ENCODE data around the gene DHRS11.

Gene DHRS11

GRCh38 chr17:36592716-36593321 is 1.1 kb downstream of the DHRS11 start:
- CTCF ChIA-PET = interaction anchor here (1.2 to 1.8 kb wide), 4 partner anchors 8 to 47 kb away, joined by 4 to 6 read pairs (median 5); partner anchors contain the start of gene MRM1
- Histone ChIP-seq H3K36me3 (ENCODE audit: control insufficient read depth in 4 of 4, insufficient read depth in 4 of 4, low read length in 3 of 4) (peaks cover 0 to 32% (median 2%) of the 10 kb centered on the region in 4 experiments), H3K27me3 (replicated peaks in 2 of 5; ENCODE audit: control insufficient read depth in 4 of 5, insufficient read depth in 5 of 5, low read length in 4 of 5) (no peaks in the 10 kb centered on the region), H3K27ac (ENCODE audit: insufficient read depth in 1 of 2, low read depth in 1 of 2, low read length in 2 of 2, poor library complexity in 1 of 2, severe bottlenecking in 2 of 2) (no peak overlapping the region), H3K9me3 (ENCODE audit: control extremely low read depth in 1 of 5, control insufficient read depth in 4 of 5, insufficient read depth in 2 of 5, low read depth in 1 of 5, low read length in 4 of 5) (no peaks in the 10 kb centered on the region), H3K4me3 (ENCODE audit: control insufficient read depth in 1 of 7, extremely low read depth in 1 of 7, insufficient read depth in 4 of 7, low read depth in 2 of 7, low read length in 6 of 7) (peak overlapping the region in 6 of 7 experiments; percentile 59 to 83 (median 76)), H3K4me1 (ENCODE audit: control extremely low read depth in 1 of 4, control insufficient read depth in 4 of 4, insufficient read depth in 4 of 4, low read length in 3 of 4) (peaks cover 0 to 48% (median 17%) of the 10 kb centered on the region in 4 experiments)
- POLR2A ChIA-PET = interaction anchor here (0.6 kb wide), 2 partner anchors 32 to 46 kb away, joined by 3 read pairs; no protein-coding TSS in a partner anchor
- no peak for DNase-seq
- WGBS (ENCODE audit: insufficient coverage) = 42% methylated on average over 2 of the region's 4 CpGs

DNA sequence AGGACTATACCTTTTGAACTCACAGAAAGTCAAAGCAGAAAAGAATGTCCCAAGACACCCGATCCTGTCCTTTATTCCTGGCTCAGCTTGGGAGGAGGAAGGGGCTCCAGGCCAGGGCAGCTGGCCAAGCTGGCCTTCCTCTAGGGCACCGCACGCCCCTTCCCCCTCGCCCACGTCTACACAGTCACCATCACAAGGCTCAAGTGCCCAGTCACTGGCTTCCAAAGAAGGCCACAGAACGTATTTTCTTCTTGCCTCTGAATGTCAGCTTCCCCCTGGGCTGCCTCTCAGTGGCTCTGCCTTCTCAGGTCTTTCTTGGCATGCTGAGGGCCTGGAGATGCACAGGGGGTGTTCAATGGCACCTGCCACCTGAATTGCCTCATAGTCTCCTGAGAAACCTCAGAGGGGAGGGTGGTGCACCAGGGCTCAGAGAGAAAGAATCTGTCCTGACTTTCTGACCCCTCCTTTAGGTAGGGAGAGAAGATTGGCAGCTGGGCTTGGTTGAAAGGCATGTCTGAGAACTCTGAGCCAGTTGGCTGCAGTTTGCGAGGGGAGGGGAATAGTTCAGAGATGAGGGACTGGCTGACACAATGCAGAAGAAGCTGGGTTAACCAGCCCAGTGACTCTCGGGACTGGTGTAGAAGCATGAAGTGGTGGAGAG is 2.1 kb downstream of the DHRS11 start:
- no peak for DNase-seq
- Histone ChIP-seq H3K4me1 (ENCODE audit: control extremely low read depth in 1 of 4, control insufficient read depth in 4 of 4, insufficient read depth in 4 of 4, low read length in 3 of 4) (peaks cover 0 to 47% (median 17%) of the 10 kb centered on the region in 4 experiments), H3K4me3 (ENCODE audit: control insufficient read depth in 1 of 7, extremely low read depth in 1 of 7, insufficient read depth in 4 of 7, low read depth in 2 of 7, low read length in 6 of 7) (no peak overlapping the region), H3K27ac (ENCODE audit: insufficient read depth in 1 of 2, low read depth in 1 of 2, low read length in 2 of 2, poor library complexity in 1 of 2, severe bottlenecking in 2 of 2) (no peak overlapping the region), H3K9me3 (ENCODE audit: control extremely low read depth in 1 of 5, control insufficient read depth in 4 of 5, insufficient read depth in 2 of 5, low read depth in 1 of 5, low read length in 4 of 5) (no peaks in the 10 kb centered on the region), H3K27me3 (replicated peaks in 2 of 5; ENCODE audit: control insufficient read depth in 4 of 5, insufficient read depth in 5 of 5, low read length in 4 of 5) (no peaks in the 10 kb centered on the region), H3K36me3 (ENCODE audit: control insufficient read depth in 4 of 4, insufficient read depth in 4 of 4, low read length in 3 of 4) (peaks cover 0 to 26% (median 0%) of the 10 kb centered on the region in 4 experiments)
- ChIA-PET CTCF (interaction anchor here (1.3 to 1.8 kb wide), 2 partner anchors 9 to 48 kb away, joined by 4 to 6 read pairs; no protein-coding TSS in a partner anchor), POLR2A (interaction anchor here (0.7 kb wide), 1 partner anchor 11 kb away, joined by 3 read pairs; no protein-coding TSS in a partner anchor)
- WGBS (ENCODE audit: insufficient coverage) = 100% methylated on average over 2 of the region's 8 CpGs

DNA sequence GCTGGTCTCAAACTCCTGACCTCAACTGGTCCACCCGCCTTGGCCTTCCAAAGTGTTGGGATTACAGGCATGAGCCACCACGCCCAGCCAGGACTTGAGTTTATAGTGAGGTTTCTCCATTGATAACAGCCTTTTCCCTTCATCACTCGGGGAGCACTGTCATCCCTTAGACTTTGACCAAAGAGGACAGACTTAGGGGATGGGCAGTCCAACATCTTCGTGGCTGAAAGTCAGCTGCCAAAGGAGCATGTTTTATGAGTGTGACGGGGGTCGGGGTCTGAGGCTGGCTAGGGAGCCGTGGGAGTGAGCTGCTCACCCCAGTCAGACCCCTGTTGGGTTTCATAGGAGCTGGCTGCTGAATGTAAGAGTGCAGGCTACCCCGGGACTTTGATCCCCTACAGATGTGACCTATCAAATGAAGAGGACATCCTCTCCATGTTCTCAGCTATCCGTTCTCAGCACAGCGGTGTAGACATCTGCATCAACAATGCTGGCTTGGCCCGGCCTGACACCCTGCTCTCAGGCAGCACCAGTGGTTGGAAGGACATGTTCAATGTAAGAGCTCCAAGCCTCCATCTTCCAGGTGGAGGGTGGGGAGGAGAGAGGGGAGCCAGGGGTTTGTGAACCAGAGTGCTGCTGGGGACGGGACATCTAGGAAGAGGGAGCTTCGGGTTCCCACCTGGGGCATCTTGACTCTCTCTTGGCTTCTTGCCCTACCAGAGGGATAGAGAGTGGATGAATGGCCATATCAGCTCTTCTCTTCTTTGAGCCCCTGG is 3.1 kb downstream of the DHRS11 start:
- DNase-seq = no peak
- peaks cover 0 to 25% (median 0%) of the 10 kb centered on the region in 4 experiments for H3K36me3 ChIP-seq (ENCODE audit: control insufficient read depth in 4 of 4, insufficient read depth in 4 of 4, low read length in 3 of 4)
- H3K9me3 ChIP-seq (ENCODE audit: control extremely low read depth in 1 of 5, control insufficient read depth in 4 of 5, insufficient read depth in 2 of 5, low read depth in 1 of 5, low read length in 4 of 5) = no peaks in the 10 kb centered on the region
- 64% methylated on average over 9 of the region's 13 CpGs for WGBS (ENCODE audit: insufficient coverage)
- no peaks in the 10 kb centered on the region for H3K27me3 ChIP-seq (replicated peaks in 2 of 5; ENCODE audit: control insufficient read depth in 4 of 5, insufficient read depth in 5 of 5, low read length in 4 of 5)
- ChIA-PET CTCF (interaction anchor here (0.5 to 1.6 kb wide), 5 partner anchors 9 to 452 kb away, joined by 3 to 6 read pairs (median 4); no protein-coding TSS in a partner anchor), POLR2A (no interaction called here)
- peaks cover 0 to 38% (median 17%) of the 10 kb centered on the region in 4 experiments for H3K4me1 ChIP-seq (ENCODE audit: control extremely low read depth in 1 of 4, control insufficient read depth in 4 of 4, insufficient read depth in 4 of 4, low read length in 3 of 4)
- no peak overlapping the region for H3K4me3 ChIP-seq (ENCODE audit: control insufficient read depth in 1 of 7, extremely low read depth in 1 of 7, insufficient read depth in 4 of 7, low read depth in 2 of 7, low read length in 6 of 7)
- no peak overlapping the region for H3K27ac ChIP-seq (ENCODE audit: insufficient read depth in 1 of 2, low read depth in 1 of 2, low read length in 2 of 2, poor library complexity in 1 of 2, severe bottlenecking in 2 of 2)

- DNase-seq = no peak
- peaks cover 0 to 28% (median 0%) of the 10 kb centered on the region in 4 experiments for H3K36me3 ChIP-seq (ENCODE audit: control insufficient read depth in 4 of 4, insufficient read depth in 4 of 4, low read length in 3 of 4)
- H3K4me3 ChIP-seq (ENCODE audit: control insufficient read depth in 1 of 7, extremely low read depth in 1 of 7, insufficient read depth in 4 of 7, low read depth in 2 of 7, low read length in 6 of 7) = no peak overlapping the region
- no peak overlapping the region for H3K27ac ChIP-seq (ENCODE audit: insufficient read depth in 1 of 2, low read depth in 1 of 2, low read length in 2 of 2, poor library complexity in 1 of 2, severe bottlenecking in 2 of 2)
- H3K9me3 ChIP-seq (ENCODE audit: control extremely low read depth in 1 of 5, control insufficient read depth in 4 of 5, insufficient read depth in 2 of 5, low read depth in 1 of 5, low read length in 4 of 5) = no peaks in the 10 kb centered on the region
- H3K4me1 ChIP-seq (ENCODE audit: control extremely low read depth in 1 of 4, control insufficient read depth in 4 of 4, insufficient read depth in 4 of 4, low read length in 3 of 4) = peaks cover 3 to 37% (median 31%) of the 10 kb centered on the region in 4 experiments
- CTCF ChIA-PET = no interaction called here
- POLR2A ChIA-PET = interaction anchor here (0.5 kb wide), 1 partner anchor 1006 kb away, joined by 4 read pairs; no protein-coding TSS in a partner anchor
- WGBS (ENCODE audit: insufficient coverage) = 81% methylated on average over 6 of the region's 6 CpGs
- no peaks in the 10 kb centered on the region for H3K27me3 ChIP-seq (replicated peaks in 2 of 5; ENCODE audit: control insufficient read depth in 4 of 5, insufficient read depth in 5 of 5, low read length in 4 of 5)
Measured at GRCh38 chr17:36597226-36597625, 5.5 kb downstream of the DHRS11 start.

- WGBS (ENCODE audit: insufficient coverage) = over 99% methylated on average over 11 of the region's 11 CpGs
- no peaks in the 10 kb centered on the region for H3K9me3 ChIP-seq (ENCODE audit: control extremely low read depth in 1 of 5, control insufficient read depth in 4 of 5, insufficient read depth in 2 of 5, low read depth in 1 of 5, low read length in 4 of 5)
- H3K36me3 ChIP-seq (ENCODE audit: control insufficient read depth in 4 of 4, insufficient read depth in 4 of 4, low read length in 3 of 4) = peaks cover 0 to 28% (median 0%) of the 10 kb centered on the region in 4 experiments
- CTCF ChIA-PET = no interaction called here
- peaks cover 8 to 35% (median 30%) of the 10 kb centered on the region in 4 experiments for H3K4me1 ChIP-seq (ENCODE audit: control extremely low read depth in 1 of 4, control insufficient read depth in 4 of 4, insufficient read depth in 4 of 4, low read length in 3 of 4)
- no peaks in the 10 kb centered on the region for H3K27me3 ChIP-seq (replicated peaks in 2 of 5; ENCODE audit: control insufficient read depth in 4 of 5, insufficient read depth in 5 of 5, low read length in 4 of 5)
- no peak for DNase-seq
- POLR2A ChIA-PET = interaction anchor here (0.5 kb wide), 1 partner anchor 1007 kb away, joined by 4 read pairs; no protein-coding TSS in a partner anchor
- no peak overlapping the region for H3K4me3 ChIP-seq (ENCODE audit: control insufficient read depth in 1 of 7, extremely low read depth in 1 of 7, insufficient read depth in 4 of 7, low read depth in 2 of 7, low read length in 6 of 7)
- no peak overlapping the region for H3K27ac ChIP-seq (ENCODE audit: insufficient read depth in 1 of 2, low read depth in 1 of 2, low read length in 2 of 2, poor library complexity in 1 of 2, severe bottlenecking in 2 of 2)
Measured at GRCh38 chr17:36597866-36598777, 6.4 kb downstream of the DHRS11 start.

GRCh38 chr17:36598951-36599401 is 7.3 kb downstream of the DHRS11 start:
- 98% methylated on average over 12 of the region's 13 CpGs for WGBS (ENCODE audit: insufficient coverage)
- Histone ChIP-seq H3K36me3 (ENCODE audit: control insufficient read depth in 4 of 4, insufficient read depth in 4 of 4, low read length in 3 of 4) (peaks cover 0 to 32% (median under 1%) of the 10 kb centered on the region in 4 experiments), H3K4me3 (ENCODE audit: control insufficient read depth in 1 of 7, extremely low read depth in 1 of 7, insufficient read depth in 4 of 7, low read depth in 2 of 7, low read length in 6 of 7) (no peak overlapping the region), H3K27me3 (replicated peaks in 2 of 5; ENCODE audit: control insufficient read depth in 4 of 5, insufficient read depth in 5 of 5, low read length in 4 of 5) (no peaks in the 10 kb centered on the region), H3K27ac (ENCODE audit: insufficient read depth in 1 of 2, low read depth in 1 of 2, low read length in 2 of 2, poor library complexity in 1 of 2, severe bottlenecking in 2 of 2) (no peak overlapping the region), H3K9me3 (ENCODE audit: control extremely low read depth in 1 of 5, control insufficient read depth in 4 of 5, insufficient read depth in 2 of 5, low read depth in 1 of 5, low read length in 4 of 5) (no peaks in the 10 kb centered on the region), H3K4me1 (ENCODE audit: control extremely low read depth in 1 of 4, control insufficient read depth in 4 of 4, insufficient read depth in 4 of 4, low read length in 3 of 4) (peaks cover 8 to 38% (median 29%) of the 10 kb centered on the region in 4 experiments)
- POLR2A ChIA-PET = interaction anchor here (1.0 kb wide), 1 partner anchor 57 kb away, joined by 3 read pairs; no protein-coding TSS in a partner anchor
- CTCF ChIA-PET = no interaction called here
- DNase-seq = no peak
